IMR-90 (cell line): ENCODE data around the gene CCDC116. TPM values are rescaled to one million over a fixed set of nuclear protein-coding genes. Genes with fewer than 3 reads are reported as not detected.

ENCODE experiments used
- ATAC-seq: fragments of 200-7000 bp; cut with Tn5 transposase; 2 replicates; pipeline ENCODE4 v1.9.1; 2020; ENCODE audit warnings: low read depth, mild to moderate bottlenecking, moderate library complexity
- BruUV-seq: library from RNA; stranded (reverse); fragments of 400-500 nt; replicated peaks from 2 replicates; lab custom pipeline; 2021; lab: Mats Ljungman, UMichigan
- CTCF ChIA-PET: fragments of 300-600 bp; formaldehyde crosslinking; extraction: SDS; loops from one replicate; lab custom pipeline; 2021; ENCODE audit warnings: antibody characterized with exemption; lab: Yijun Ruan, JAX
- POLR2A ChIA-PET: fragments of 300-600 bp; sonication (Branson Sonifier 250); formaldehyde crosslinking; loops from one replicate; lab custom pipeline; 2022; ENCODE audit warnings: antibody characterized with exemption; ENCODE audit not compliant: unreplicated experiment; lab: Charles Lee
- DNase-seq: peaks from one replicate; pipeline ENCODE4 v3.0.0; 2013
- H2AFZ ChIP-seq: replicated peaks from 2 replicates; pipeline ENCODE3; 2013; ENCODE audit warnings: low read length, mild to moderate bottlenecking; ENCODE audit not compliant: poor library complexity
- H2AK5ac ChIP-seq: 2 replicates; pipeline ENCODE4 v1.6.1; 2013; ENCODE audit warnings: low read depth, low read length, inconsistent platforms
- H2AK9ac ChIP-seq: replicated peaks from 2 replicates; pipeline ENCODE3; 2013; ENCODE audit warnings: mild to moderate bottlenecking, low read depth, low read length, moderate library complexity; ENCODE audit not compliant: poor library complexity
- H2BK120ac ChIP-seq: 2 replicates; pipeline ENCODE4 v1.6.1; 2013; ENCODE audit warnings: low read depth, low read length, inconsistent platforms
- H2BK15ac ChIP-seq: 3 replicates; pipeline ENCODE4 v1.6.1; 2013; ENCODE audit warnings: low read depth, low read length, inconsistent platforms
- H2BK20ac ChIP-seq: 2 replicates; pipeline ENCODE4 v1.6.1; 2013; ENCODE audit warnings: low read depth, mild to moderate bottlenecking, inconsistent platforms, low read length, moderate library complexity
- H2BK5ac ChIP-seq: 2 replicates; pipeline ENCODE4 v1.6.1; 2013; ENCODE audit warnings: mild to moderate bottlenecking, low read depth, low read length, inconsistent platforms; ENCODE audit not compliant: poor library complexity, severe bottlenecking
- H3K14ac ChIP-seq: replicated peaks from 2 replicates; pipeline ENCODE4 v1.6.1; 2013; ENCODE audit warnings: low read depth, low read length, inconsistent platforms
- H3K18ac ChIP-seq: 2 replicates; pipeline ENCODE4 v1.6.1; 2013; ENCODE audit warnings: low read depth, low read length, control low read depth
- H3K23ac ChIP-seq: 2 replicates; pipeline ENCODE4 v1.6.1; 2013; ENCODE audit warnings: low read depth, low read length, inconsistent platforms
- H3K27ac ChIP-seq: 2 replicates; pipeline ENCODE4 v1.5.1; 2013; ENCODE audit warnings: mild to moderate bottlenecking, control low read depth, low read length; ENCODE audit not compliant: insufficient read depth
- H3K27me3 ChIP-seq: 2 replicates; pipeline ENCODE4 v1.6.1; 2013; ENCODE audit warnings: low read length; ENCODE audit not compliant: control insufficient read depth, insufficient read depth
- H3K36me3 ChIP-seq: 2 replicates; pipeline ENCODE4 v1.6.1; 2013; ENCODE audit warnings: low read length, mixed read lengths; ENCODE audit not compliant: control insufficient read depth, insufficient read depth
- H3K4ac ChIP-seq: 2 replicates; pipeline ENCODE4 v1.6.1; 2013; ENCODE audit warnings: low read depth, low read length, inconsistent platforms
- H3K4me1 ChIP-seq: 2 replicates; pipeline ENCODE4 v1.6.1; 2013; ENCODE audit warnings: low read length, mixed read lengths; ENCODE audit not compliant: control insufficient read depth, insufficient read depth
- H3K4me2 ChIP-seq: 2 replicates; pipeline ENCODE4 v1.6.1; 2013; ENCODE audit warnings: low read depth, mild to moderate bottlenecking, control low read depth, low read length, moderate library complexity
- H3K4me3 ChIP-seq: 2 replicates; pipeline ENCODE4 v1.5.1; 2013; ENCODE audit warnings: low read depth, mild to moderate bottlenecking, control low read depth, low read length, moderate library complexity; ENCODE audit not compliant: insufficient read depth
- H3K56ac ChIP-seq: 2 replicates; pipeline ENCODE4 v1.6.1; 2013; ENCODE audit warnings: low read length, inconsistent platforms; ENCODE audit not compliant: insufficient read depth; ENCODE audit errors: extremely low read depth
- H3K79me1 ChIP-seq, 2 experiments: 2 replicates each; pipeline ENCODE4 v1.6.1; 2013; ENCODE audit warnings: low read length in 2 of 2, inconsistent platforms in 1 of 2, low read depth in 1 of 2
- H3K9ac ChIP-seq: 2 replicates; pipeline ENCODE4 v1.6.1; 2013; ENCODE audit warnings: low read depth, low read length, control low read depth
- H3K9me1 ChIP-seq: 2 replicates; pipeline ENCODE4 v1.6.1; 2013; ENCODE audit warnings: low read length, inconsistent platforms; ENCODE audit not compliant: insufficient read depth
- H3K9me3 ChIP-seq: 2 replicates; pipeline ENCODE4 v1.6.1; 2013; ENCODE audit warnings: low read length; ENCODE audit not compliant: control insufficient read depth, insufficient read depth
- H4K20me1 ChIP-seq: 2 replicates; pipeline ENCODE4 v1.6.1; 2013; ENCODE audit warnings: low read length, inconsistent platforms; ENCODE audit not compliant: insufficient read depth
- H4K5ac ChIP-seq: 2 replicates; pipeline ENCODE4 v1.6.1; 2013; ENCODE audit warnings: mild to moderate bottlenecking, low read depth, low read length, control low read depth
- H4K8ac ChIP-seq, 2 experiments: 2 replicates each; pipeline ENCODE4 v1.6.1; 2013; ENCODE audit warnings: low read depth in 2 of 2, low read length in 2 of 2, control low read depth in 1 of 2, inconsistent platforms in 1 of 2
- H4K91ac ChIP-seq: 2 replicates; pipeline ENCODE4 v1.6.1; 2013; ENCODE audit warnings: low read depth, low read length, inconsistent platforms; ENCODE audit not compliant: insufficient read depth
- CEBPB ChIP-seq: IDR thresholded peaks from 2 replicates; pipeline ENCODE4 v1.6.1; 2012; ENCODE audit warnings: low read depth, low read length, improper control_type of control experiment
- CHD1 ChIP-seq: IDR thresholded peaks from 2 replicates; pipeline ENCODE4 v1.6.1; 2012; ENCODE audit warnings: low read depth, low read length, improper control_type of control experiment
- MAFK ChIP-seq: IDR thresholded peaks from 2 replicates; pipeline ENCODE4 v1.6.1; 2012; ENCODE audit warnings: low read depth, low read length, improper control_type of control experiment
- MAZ ChIP-seq: IDR thresholded peaks from 2 replicates; pipeline ENCODE4 v1.6.1; 2012; ENCODE audit warnings: low read depth, mild to moderate bottlenecking, low read length, improper control_type of control experiment, moderate library complexity, borderline replicate concordance
- MXI1 ChIP-seq: IDR thresholded peaks from 2 replicates; pipeline ENCODE4 v1.6.1; 2012; ENCODE audit warnings: low read depth, mild to moderate bottlenecking, low read length, moderate library complexity, borderline replicate concordance
- NFE2L2 ChIP-seq: fragments of 150-350 bp; IDR thresholded peaks from 2 replicates; pipeline ENCODE4 v1.6.1; 2016; ENCODE audit warnings: low read depth, mild to moderate bottlenecking, low read length
- POLR2A ChIP-seq: IDR thresholded peaks from 2 replicates; pipeline ENCODE4 v1.6.1; 2012; ENCODE audit warnings: mild to moderate bottlenecking, low read depth, low read length
- RAD21 ChIP-seq: IDR thresholded peaks from 2 replicates; pipeline ENCODE4 v1.6.1; 2012; ENCODE audit warnings: low read length, improper control_type of control experiment
- RCOR1 ChIP-seq: IDR thresholded peaks from 2 replicates; pipeline ENCODE4 v1.6.1; 2012; ENCODE audit warnings: mild to moderate bottlenecking, low read length, improper control_type of control experiment; ENCODE audit not compliant: insufficient replicate concordance
- RFX5 ChIP-seq: IDR thresholded peaks from 2 replicates; pipeline ENCODE4 v1.8.0; 2012; ENCODE audit warnings: low read depth, mild to moderate bottlenecking, low read length, moderate library complexity
- SMC3 ChIP-seq: fragments of 150-350 bp; IDR thresholded peaks from 2 replicates; pipeline ENCODE4 v1.6.1; 2016; ENCODE audit warnings: low read depth, mild to moderate bottlenecking, antibody characterized with exemption, low read length, moderate library complexity
- WGBS, 2 experiments: methylation state at CpG; one replicate each; pipeline versions ENCODE4 v1.1.5 to v1.1.7; 2013; ENCODE audit warnings: missing lambda C conversion rate in 2 of 2; ENCODE audit not compliant: insufficient read length in 1 of 2; ENCODE audit errors: extremely low coverage in 2 of 2; 5-methylcytosine and 5-hydroxymethylcytosine counted together
- dilution Hi-C: fragments of 300-500 bp; cut with HindIII; formaldehyde crosslinking; loops from one replicate; pipeline ENCODE4 v1.14.3; 2018; ENCODE audit warnings: low sequenced_read_pairs; ENCODE audit not compliant: unreplicated experiment
- in situ Hi-C: fragments of 300-500 bp; cut with MboI; formaldehyde crosslinking; loops from 3 replicates; pipeline ENCODE4 v1.14.3; 2019; ENCODE audit warnings: low sequenced_read_pairs, inconsistent platforms, mixed read lengths
- intact Hi-C: fragments of 100-400 bp; cut with micrococcal nuclease; formaldehyde crosslinking; loops from 2 replicates; pipeline ENCODE4 v1.10.0; 2022
- polyA plus RNA-seq, 3 experiments: library from polyadenylated mRNA; depleted of rRNA; stranded (reverse); fragments of >200 nt; gene quantifications; 2 replicates each; pipeline ENCODE4 v1.2.3, GENCODE V29; 2012; ENCODE audit warnings: low replicate concordance in 1 of 3
- total RNA-seq: library from RNA; depleted of rRNA; stranded (reverse); fragments of >200 nt; gene quantifications from 2 replicates; pipeline ENCODE4 v1.2.3, GENCODE V29; 2012
- TF ChIP-seq, protein P1 (sequence below): conservative IDR thresholded peaks from 2 replicates; pipeline ENCODE4 v1.5.1; 2012; ENCODE audit warnings: mild to moderate bottlenecking, low read depth, low read length, improper control_type of control experiment

CCDC116 gene
- total and polyA plus RNA-seq, 2 of the 4 experiments (the other 2 are of a cell fraction) = under 0.01 to 0.27 TPM

DNA sequence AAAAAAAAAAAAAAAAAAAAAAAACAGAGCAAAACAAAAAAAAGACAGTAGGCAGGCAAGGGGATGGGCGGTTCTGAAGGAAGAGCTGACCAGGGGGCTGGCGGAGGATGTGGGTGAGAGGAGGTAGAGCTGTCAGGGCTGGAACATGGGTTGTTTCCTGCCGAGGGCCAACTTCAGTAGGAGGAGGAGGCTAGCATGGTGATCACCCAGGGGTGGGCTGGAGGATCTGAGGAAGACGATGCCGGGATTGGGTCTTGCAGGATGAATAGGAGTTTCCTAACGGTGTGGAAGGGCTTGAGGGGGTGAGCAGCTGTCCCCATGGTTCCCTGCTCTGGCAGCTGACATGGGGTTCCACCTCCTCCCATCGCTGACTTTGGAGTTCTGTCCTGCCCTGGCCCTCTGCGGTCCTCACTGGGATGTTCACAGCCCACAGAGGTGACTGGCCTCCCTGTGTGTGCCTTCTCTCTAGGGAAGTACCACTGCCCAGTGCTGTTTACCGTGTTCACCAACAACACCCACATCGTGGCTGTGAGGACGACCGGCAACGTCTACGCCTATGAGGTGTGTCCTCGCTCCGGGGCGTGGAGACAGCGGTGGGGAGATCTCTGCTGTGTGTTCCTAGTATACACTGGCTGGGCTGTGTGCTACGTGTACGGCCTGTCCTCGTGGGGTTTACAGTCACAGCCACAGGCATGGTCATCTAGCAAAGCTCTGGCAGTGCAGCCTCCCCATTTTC lies 48.4 kb downstream of the CCDC116 start:
- no peak overlapping the region for H3K27ac ChIP-seq
- H2BK15ac ChIP-seq = no peak overlapping the region
- no peak overlapping the region for H4K8ac ChIP-seq
- no peak overlapping the region for H3K4me2 ChIP-seq
- H3K9me1 ChIP-seq = peaks cover 2% of the 10 kb centered on the region; the same call in 1 of the 2 replicates
- BruUV-seq = no TSS peak
- H2BK20ac ChIP-seq = no peak overlapping the region
- no peak overlapping the region for H3K18ac ChIP-seq
- no peak overlapping the region for H4K5ac ChIP-seq
- no peak overlapping the region for H2AFZ ChIP-seq
- in situ Hi-C loops = no loop called here
- H3K4me3 ChIP-seq = no peak overlapping the region
- no peak overlapping the region for H2AK5ac ChIP-seq
- H2BK120ac ChIP-seq = no peak overlapping the region
- peaks cover 38% of the 10 kb centered on the region for H3K36me3 ChIP-seq
- no peak for TF ChIP-seq RCOR1
- TF ChIP-seq CEBPB = no peak
- TF ChIP-seq CHD1 = no peak
- no peak for TF ChIP-seq MXI1
- TF ChIP-seq, protein P1, sequence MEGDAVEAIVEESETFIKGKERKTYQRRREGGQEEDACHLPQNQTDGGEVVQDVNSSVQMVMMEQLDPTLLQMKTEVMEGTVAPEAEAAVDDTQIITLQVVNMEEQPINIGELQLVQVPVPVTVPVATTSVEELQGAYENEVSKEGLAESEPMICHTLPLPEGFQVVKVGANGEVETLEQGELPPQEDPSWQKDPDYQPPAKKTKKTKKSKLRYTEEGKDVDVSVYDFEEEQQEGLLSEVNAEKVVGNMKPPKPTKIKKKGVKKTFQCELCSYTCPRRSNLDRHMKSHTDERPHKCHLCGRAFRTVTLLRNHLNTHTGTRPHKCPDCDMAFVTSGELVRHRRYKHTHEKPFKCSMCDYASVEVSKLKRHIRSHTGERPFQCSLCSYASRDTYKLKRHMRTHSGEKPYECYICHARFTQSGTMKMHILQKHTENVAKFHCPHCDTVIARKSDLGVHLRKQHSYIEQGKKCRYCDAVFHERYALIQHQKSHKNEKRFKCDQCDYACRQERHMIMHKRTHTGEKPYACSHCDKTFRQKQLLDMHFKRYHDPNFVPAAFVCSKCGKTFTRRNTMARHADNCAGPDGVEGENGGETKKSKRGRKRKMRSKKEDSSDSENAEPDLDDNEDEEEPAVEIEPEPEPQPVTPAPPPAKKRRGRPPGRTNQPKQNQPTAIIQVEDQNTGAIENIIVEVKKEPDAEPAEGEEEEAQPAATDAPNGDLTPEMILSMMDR = no peak
- TF ChIP-seq POLR2A = no peak
- no peak for TF ChIP-seq RAD21
- no peak for TF ChIP-seq RFX5
- no peak for TF ChIP-seq MAZ
- TF ChIP-seq NFE2L2 = no peak
- no peak for TF ChIP-seq SMC3
- TF ChIP-seq MAFK = no peak
- no peak overlapping the region for H2AK9ac ChIP-seq
- no peaks in the 10 kb centered on the region for H3K9me3 ChIP-seq
- no peak for DNase-seq
- no peak overlapping the region for H3K4ac ChIP-seq
- dilution Hi-C loops = no loop called here
- H3K14ac ChIP-seq = no peak overlapping the region
- no peaks in the 10 kb centered on the region for H3K4me1 ChIP-seq
- H4K20me1 ChIP-seq = no peaks in the 10 kb centered on the region
- H3K56ac ChIP-seq = no peak overlapping the region
- no peak overlapping the region for H4K91ac ChIP-seq
- H3K9ac ChIP-seq = no peak overlapping the region
- H2BK5ac ChIP-seq = no peak overlapping the region
- H3K27me3 ChIP-seq = no peaks in the 10 kb centered on the region
- POLR2A ChIA-PET = no interaction called here
- intact Hi-C loops = no loop called here
- CTCF ChIA-PET = no interaction called here
- H3K79me1 ChIP-seq = no peaks in the 10 kb centered on the region
- no peak for ATAC-seq
- 95% methylated on average over 16 of the region's 21 CpGs; no CpG with 5 or more reads in 1 of the 2 experiments for WGBS, 2 experiments
- no peak overlapping the region for H3K23ac ChIP-seq
